ENCODE results near the gene MKI67.

DNA sequence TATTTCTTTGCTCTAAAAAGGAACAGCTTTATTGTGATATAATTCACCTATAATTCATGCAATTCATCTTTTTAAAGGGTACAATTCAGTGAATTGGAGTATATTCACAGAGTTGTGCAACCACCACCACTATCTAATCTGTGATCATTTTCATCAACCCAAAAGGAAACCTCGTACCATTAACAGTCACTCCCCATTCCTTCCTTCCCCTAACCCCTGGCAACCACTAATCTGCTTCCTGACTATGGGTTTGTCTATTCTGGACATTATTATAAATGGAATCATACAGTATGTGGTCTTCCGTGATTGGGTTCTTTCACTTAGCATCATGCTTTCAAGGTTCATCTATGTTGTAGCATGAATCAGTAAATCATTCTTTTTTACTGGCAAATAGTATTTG is 52.3 kb downstream of the MKI67 start:
- no peak for TF ChIP-seq EZH2phosphoT487 (IDR thresholded peaks at IDR 0.05; ENCODE audit: low read length)
- TF ChIP-seq CTCF (IDR thresholded peaks at IDR 0.05; ENCODE audit: low read length), result no peak
- no peak for TF ChIP-seq EZH2 (optimal IDR thresholded peaks at IDR 0.05; ENCODE audit: low read depth, low read length)
